Epidermal melanocyte (primary cell): ENCODE measurements around the gene TMEM252.

Source experiments
- DNase-seq: peaks from one replicate; pipeline ENCODE4 v3.0.0; 2011; ENCODE audit warnings: low spot score; ENCODE audit not compliant: insufficient read length

The TMEM252 gene

GRCh38 chr9:68545033-68545705 lies 4.5 kb upstream of the TMEM252 start:
- no peak for DNase-seq

GRCh38 chr9:68541568-68541967 lies 885 bp upstream of the TMEM252 start:
- no peak for DNase-seq

- no peak for DNase-seq
Measured at GRCh38 chr9:68538200-68538599, 2.5 kb downstream of the TMEM252 start.

- DNase-seq, result no peak
Measured at GRCh38 chr9:68537616-68537880, 3.1 kb downstream of the TMEM252 start.

- DNase-seq, result no peak
Measured at GRCh38 chr9:68536876-68537615, 3.6 kb downstream of the TMEM252 start.

- no peak for DNase-seq
Measured at GRCh38 chr9:68533678-68534077, 7.0 kb downstream of the TMEM252 start.

GRCh38 chr9:68532131-68532530 lies 8.6 kb downstream of the TMEM252 start:
- DNase-seq, result no peak

GRCh38 chr9:68530618-68531017 lies 10.1 kb downstream of the TMEM252 start:
- no peak for DNase-seq

GRCh38 chr9:68523367-68523936 lies 17.2 kb downstream of the TMEM252 start:
- DNase-seq, result no peak

GRCh38 chr9:68522954-68523353 lies 17.7 kb downstream of the TMEM252 start:
- no peak for DNase-seq

GRCh38 chr9:68522131-68522530 lies 18.6 kb downstream of the TMEM252 start:
- DNase-seq, result no peak

- no peak for DNase-seq
Measured at GRCh38 chr9:68515326-68516017, 25.2 kb downstream of the TMEM252 start.

- no peak for DNase-seq
Measured at GRCh38 chr9:68513981-68514380, 26.7 kb downstream of the TMEM252 start.

- DNase-seq, result no peak
Measured at GRCh38 chr9:68513385-68513784, 27.3 kb downstream of the TMEM252 start.

GRCh38 chr9:68509689-68510088 lies 31.0 kb downstream of the TMEM252 start:
- DNase-seq, result no peak

- no peak for DNase-seq
Measured at GRCh38 chr9:68508547-68508946, 32.1 kb downstream of the TMEM252 start.

GRCh38 chr9:68507806-68508145 lies 32.9 kb downstream of the TMEM252 start:
- no peak for DNase-seq

- no peak for DNase-seq
Measured at GRCh38 chr9:68507130-68507805, 33.4 kb downstream of the TMEM252 start.

- DNase-seq, result no peak
Measured at GRCh38 chr9:68506551-68506950, 34.1 kb downstream of the TMEM252 start.

GRCh38 chr9:68505681-68506409 lies 34.8 kb downstream of the TMEM252 start:
- DNase-seq, result no peak

GRCh38 chr9:68502279-68502678 lies 38.4 kb downstream of the TMEM252 start:
- no peak for DNase-seq
